HEK293T (cell line): ENCODE results near the gene PCDH9.
A peak's percentile ranks its signal among the peaks of the same experiment; 100 is the strongest.
"Not testable (repeated sequence)": the region's sequence is repeated elsewhere in the genome, so short reads cannot be mapped to it uniquely, and the experiment has no call there.

Experiments
- CTCF ChIA-PET: fragments of 350-600 bp; formaldehyde crosslinking; extraction: SDS; loops from one replicate; lab custom pipeline; 2021; ENCODE audit warnings: antibody characterized with exemption, inconsistent platforms; lab: Yijun Ruan, JAX
- POLR2A ChIA-PET: fragments of 350-600 bp; formaldehyde crosslinking; extraction: SDS; loops from one replicate; lab custom pipeline; 2020; ENCODE audit warnings: antibody characterized with exemption, inconsistent platforms; lab: Yijun Ruan, JAX
- DNase-seq: peaks from one replicate; pipeline ENCODE4 v3.0.0; 2012; ENCODE audit warnings: mixed read lengths; ENCODE audit errors: extremely low spot score
- ARNT ChIP-seq: fragments of 450-650 bp; IDR thresholded peaks from 2 replicates; pipeline ENCODE4 v1.6.1; 2017; ENCODE audit warnings: mild to moderate bottlenecking
- BHLHE40 ChIP-seq: fragments of 450-650 bp; IDR thresholded peaks from 2 replicates; pipeline ENCODE4 v1.6.1; 2016; ENCODE audit warnings: mild to moderate bottlenecking, moderate library complexity, borderline replicate concordance
- CTBP1 ChIP-seq: fragments of 450-650 bp; IDR thresholded peaks from 2 replicates; pipeline ENCODE4 v1.6.1; 2016; ENCODE audit warnings: borderline replicate concordance
- ELF4 ChIP-seq: fragments of 450-650 bp; IDR thresholded peaks from 2 replicates; pipeline ENCODE4 v1.6.1; 2017; ENCODE audit warnings: antibody characterized with exemption
- FOXA1 ChIP-seq: fragments of 450-650 bp; IDR thresholded peaks from 2 replicates; pipeline ENCODE4 v1.6.1; 2016; ENCODE audit warnings: mild to moderate bottlenecking
- FOXK2 ChIP-seq: fragments of 450-650 bp; IDR thresholded peaks from 2 replicates; pipeline ENCODE4 v1.6.1; 2016; ENCODE audit warnings: mild to moderate bottlenecking
- FOXM1 ChIP-seq: fragments of 450-650 bp; IDR thresholded peaks from 2 replicates; pipeline ENCODE4 v1.6.1; 2017; ENCODE audit warnings: mild to moderate bottlenecking, borderline replicate concordance
- HDGF ChIP-seq: fragments of 450-650 bp; IDR thresholded peaks from 2 replicates; pipeline ENCODE4 v1.6.1; 2017; ENCODE audit warnings: antibody characterized with exemption, borderline replicate concordance
- L3MBTL2 ChIP-seq: fragments of 450-650 bp; conservative IDR thresholded peaks from 2 replicates; pipeline ENCODE4 v1.6.1; 2016; ENCODE audit warnings: mild to moderate bottlenecking
- LEF1 ChIP-seq: fragments of 450-650 bp; IDR thresholded peaks from 2 replicates; pipeline ENCODE4 v1.6.1; 2017; ENCODE audit warnings: mild to moderate bottlenecking, borderline replicate concordance
- NFRKB ChIP-seq: fragments of 450-650 bp; IDR thresholded peaks from 2 replicates; pipeline ENCODE4 v1.6.1; 2016; ENCODE audit warnings: mild to moderate bottlenecking, moderate library complexity
- PKNOX1 ChIP-seq: fragments of 450-650 bp; IDR thresholded peaks from 2 replicates; pipeline ENCODE4 v1.6.1; 2016
- SP1 ChIP-seq: fragments of 450-650 bp; IDR thresholded peaks from 2 replicates; pipeline ENCODE4 v1.6.1; 2017
- SUZ12 ChIP-seq: fragments of 450-650 bp; IDR thresholded peaks from 2 replicates; pipeline ENCODE4 v1.6.1; 2016; ENCODE audit warnings: mild to moderate bottlenecking
- TARDBP ChIP-seq: fragments of 450-650 bp; IDR thresholded peaks from 2 replicates; pipeline ENCODE4 v1.6.1; 2016
- ZNF384 ChIP-seq: fragments of 450-650 bp; IDR thresholded peaks from 2 replicates; pipeline ENCODE4 v1.6.1; 2016

PCDH9 gene

GRCh38 chr13:66886264-66886663, 343.9 kb downstream of the PCDH9 start:
- TF ChIP-seq FOXM1, result no peak
- TF ChIP-seq HDGF, result peak; percentile 22; the same call in 1 of the 2 replicates

GRCh38 chr13:66881170-66881569, 349.0 kb downstream of the PCDH9 start:
- DNase-seq, CTCF ChIA-PET, POLR2A ChIA-PET: not testable (repeated sequence)

More at GRCh38 chr13:66886264-66886663, 343.9 kb downstream of the PCDH9 start:
- ChIA-PET POLR2A (interaction anchor here (0.7 to 1.0 kb wide), 2 partner anchors 21 to 88 kb away, joined by 3 read pairs; no protein-coding TSS in a partner anchor), CTCF (interaction anchor here (0.5 to 1.4 kb wide), 7 partner anchors 9 to 352 kb away, joined by 3 to 5 read pairs (median 3); no protein-coding TSS in a partner anchor)
- no peak for DNase-seq

- no peak for DNase-seq
- ChIA-PET POLR2A (no interaction called here), CTCF (no interaction called here)
- no peak for TF ChIP-seq SP1
- TF ChIP-seq SUZ12, result no peak
- no peak for TF ChIP-seq HDGF
- TF ChIP-seq NFRKB, result no peak
- no peak for TF ChIP-seq PKNOX1
- TF ChIP-seq FOXK2, result no peak
- no peak for TF ChIP-seq TARDBP
- TF ChIP-seq ARNT, result no peak
- TF ChIP-seq LEF1, result no peak
- no peak for TF ChIP-seq BHLHE40
- no peak for TF ChIP-seq ELF4
Observed at GRCh38 chr13:66879988-66880387, 350.1 kb downstream of the PCDH9 start.

- CTCF ChIA-PET, result no interaction called here
- TF ChIP-seq ZNF384 (no peak), BHLHE40 (peak; percentile 56), FOXK2 (0 out of 2 replicates have a peak, but pooled peaks have one; percentile 51), TARDBP (no peak; the same call in 1 of the 2 replicates), NFRKB (no peak), L3MBTL2 (peak; percentile 71), FOXM1 (no peak), SP1 (no peak), CTBP1 (peak; percentile 37; the same call in 1 of the 2 replicates), ELF4 (no peak), PKNOX1 (no peak), LEF1 (no peak), ARNT (0 out of 2 replicates have a peak, but pooled peaks have one; percentile 1), HDGF (no peak), SUZ12 (no peak), FOXA1 (peak; percentile 84)
- POLR2A ChIA-PET, result no interaction called here
- DNase-seq, result no peak
Observed at GRCh38 chr13:66875264-66875663, 354.9 kb downstream of the PCDH9 start.

GRCh38 chr13:66864627-66865026, 365.5 kb downstream of the PCDH9 start:
- ChIA-PET POLR2A (no interaction called here), CTCF (no interaction called here)
- TF ChIP-seq TARDBP, result no peak
- TF ChIP-seq FOXK2, result no peak
- TF ChIP-seq BHLHE40, result no peak
- no peak for TF ChIP-seq PKNOX1
- no peak for TF ChIP-seq SUZ12
- TF ChIP-seq CTBP1, result no peak
- no peak for TF ChIP-seq L3MBTL2
- no peak for TF ChIP-seq NFRKB
- TF ChIP-seq LEF1, result no peak
- no peak for TF ChIP-seq ZNF384
- DNase-seq, result no peak

- no peak for TF ChIP-seq HDGF
- no peak for TF ChIP-seq BHLHE40
- ChIA-PET POLR2A (no interaction called here), CTCF (interaction anchor here (0.5 kb wide), 1 partner anchor 399 kb away, joined by 3 read pairs; no protein-coding TSS in a partner anchor)
- DNase-seq, result no peak
Observed at GRCh38 chr13:66860878-66861417, 369.2 kb downstream of the PCDH9 start.
